Measurements from ENCODE around the gene ARRDC4.

Gene ARRDC4

DNA sequence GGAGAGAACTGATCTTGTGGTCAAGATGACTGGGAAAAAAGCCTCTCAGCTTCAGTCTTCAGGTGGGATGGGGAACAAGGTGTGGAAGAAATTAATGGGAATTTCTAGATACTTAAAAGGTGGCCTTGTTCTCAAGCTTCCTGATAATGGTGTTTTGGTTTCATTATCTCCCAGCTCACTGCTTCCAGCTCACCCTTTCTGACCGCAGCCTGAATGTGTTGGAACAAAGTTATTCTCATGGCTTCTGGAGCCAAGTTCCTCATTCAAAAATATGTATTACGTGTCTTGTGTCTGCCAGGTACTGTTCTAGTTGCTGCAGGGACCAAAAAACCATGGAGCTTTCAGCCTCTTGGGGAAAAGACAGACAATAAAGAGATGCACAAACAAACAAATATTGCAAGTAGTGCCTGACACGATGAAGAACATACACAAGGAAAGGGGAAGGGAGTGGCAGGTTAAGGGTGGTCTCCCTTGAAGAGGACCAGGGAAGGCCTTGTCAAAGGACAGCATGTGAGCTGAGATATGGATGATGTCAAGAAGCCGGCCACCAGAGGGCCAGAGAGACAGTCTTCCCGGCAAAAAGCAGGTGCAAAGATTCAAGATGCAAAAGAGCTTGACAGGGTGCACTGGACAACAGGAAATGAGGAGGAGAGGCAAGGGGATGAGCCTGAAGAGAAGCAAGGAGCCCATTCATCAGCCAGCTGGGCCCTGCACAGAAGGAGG lies 35.5 kb downstream of the ARRDC4 start:
- DNase-seq (ENCODE audit: low read depth, low spot score) = peak; percentile 49

DNA sequence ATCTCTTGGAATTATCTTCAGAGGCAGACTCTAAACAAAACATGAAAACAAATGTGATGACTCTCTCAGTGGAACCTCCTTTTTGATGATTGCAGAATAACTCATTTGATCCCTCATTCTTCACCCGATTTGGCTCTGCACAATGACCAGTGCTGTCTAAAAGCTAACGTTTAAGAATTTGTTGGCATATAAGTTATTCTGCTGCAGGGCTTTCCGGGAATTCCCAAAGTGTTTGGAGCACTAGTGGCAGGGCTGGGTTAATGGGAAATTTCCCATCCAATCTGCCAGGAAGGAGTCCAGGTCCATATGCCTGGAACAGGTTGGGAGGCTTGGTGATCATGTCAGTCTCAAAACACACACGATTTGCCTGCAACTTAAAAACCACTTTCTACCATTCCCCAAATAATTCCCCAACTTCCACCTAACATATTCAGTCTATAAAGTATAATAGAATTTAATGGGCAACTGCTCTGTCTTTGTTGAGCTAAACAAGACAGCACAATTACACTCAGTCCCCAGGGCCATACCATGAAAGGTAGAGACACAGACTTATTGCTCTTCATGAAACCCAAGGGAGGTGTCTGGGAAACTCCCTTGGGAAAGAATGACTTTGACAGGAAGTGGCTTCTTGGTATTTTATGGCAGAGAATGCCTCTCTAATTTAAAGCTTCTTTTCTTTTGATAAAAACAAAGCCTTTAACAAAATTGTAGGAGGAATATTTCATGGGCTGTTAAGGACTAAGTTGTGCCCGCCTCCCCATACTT lies 38.0 kb downstream of the ARRDC4 start:
- peak; percentile 58 for DNase-seq (ENCODE audit: low read depth, low spot score)

DNA sequence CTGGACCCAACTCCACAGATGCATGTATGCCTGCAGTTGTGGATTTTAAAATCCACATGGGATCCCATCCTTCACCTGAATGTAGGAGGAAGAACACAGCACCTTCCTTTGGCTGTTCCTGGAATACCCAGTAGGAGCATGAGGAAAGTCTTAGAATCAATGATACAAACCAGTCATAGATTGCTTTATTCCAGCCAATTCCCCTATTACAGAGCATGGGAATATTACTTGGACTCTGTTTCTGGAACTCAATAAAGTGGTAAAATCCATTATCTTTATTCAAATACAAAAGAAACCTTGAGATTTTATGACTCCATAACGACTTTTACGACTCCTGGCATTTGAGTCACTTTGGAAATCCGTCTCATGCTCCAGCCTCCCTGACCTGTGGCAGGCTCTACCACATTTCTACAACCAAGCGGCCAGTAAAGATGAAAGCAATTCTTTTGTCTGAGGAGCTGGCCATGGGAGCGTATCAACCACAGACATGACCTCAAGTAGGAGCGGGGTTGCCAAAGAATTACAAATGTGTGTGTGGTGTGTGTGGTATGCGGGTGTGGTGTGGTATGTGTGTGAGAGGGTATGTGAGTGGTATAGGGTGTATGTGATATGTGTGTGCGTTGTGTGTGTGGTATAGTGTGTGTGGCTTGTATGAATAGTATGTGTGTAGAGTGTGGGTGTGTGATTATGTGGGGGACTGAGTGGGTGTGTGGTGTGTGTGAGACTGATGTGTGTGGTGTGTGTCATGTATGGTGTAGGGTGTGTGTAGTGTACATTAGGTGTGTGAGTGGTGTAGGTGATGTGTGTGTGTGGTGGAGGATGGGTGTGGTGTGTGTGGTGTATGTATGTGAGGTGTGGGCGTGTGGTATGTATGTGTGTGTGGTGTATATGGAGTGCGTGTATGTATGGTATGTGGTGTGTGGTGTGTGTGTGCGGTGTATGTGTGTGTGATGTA lies 40.0 kb downstream of the ARRDC4 start:
- DNase-seq (ENCODE audit: low read depth, low spot score) = peak; percentile 93

DNA sequence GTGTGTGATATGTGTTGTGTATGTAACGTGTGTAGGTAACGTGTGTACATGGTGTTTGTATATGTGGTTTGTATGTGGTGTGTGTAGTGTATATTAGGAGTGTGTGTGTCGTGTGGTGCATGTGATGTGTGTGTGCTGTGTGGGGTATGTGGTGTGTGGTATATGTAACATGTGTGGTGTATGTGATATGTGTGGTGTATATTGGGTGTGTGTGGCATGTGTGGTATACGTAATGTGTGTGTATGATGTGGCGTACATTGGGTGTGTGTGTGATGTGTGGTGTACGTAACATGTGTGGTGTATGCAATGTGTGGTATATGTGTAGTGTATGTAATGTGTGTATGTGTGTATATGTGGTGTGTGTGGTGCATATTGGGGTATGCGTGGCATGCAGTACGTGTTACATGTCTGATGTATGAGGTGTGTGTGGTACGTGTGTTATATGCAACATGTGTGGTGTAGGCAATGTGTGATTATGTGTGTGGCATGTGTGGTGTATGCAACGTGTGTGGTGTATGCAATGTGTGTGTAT lies 41.2 kb downstream of the ARRDC4 start:
- no peak for DNase-seq (ENCODE audit: low read depth, low spot score)

DNA sequence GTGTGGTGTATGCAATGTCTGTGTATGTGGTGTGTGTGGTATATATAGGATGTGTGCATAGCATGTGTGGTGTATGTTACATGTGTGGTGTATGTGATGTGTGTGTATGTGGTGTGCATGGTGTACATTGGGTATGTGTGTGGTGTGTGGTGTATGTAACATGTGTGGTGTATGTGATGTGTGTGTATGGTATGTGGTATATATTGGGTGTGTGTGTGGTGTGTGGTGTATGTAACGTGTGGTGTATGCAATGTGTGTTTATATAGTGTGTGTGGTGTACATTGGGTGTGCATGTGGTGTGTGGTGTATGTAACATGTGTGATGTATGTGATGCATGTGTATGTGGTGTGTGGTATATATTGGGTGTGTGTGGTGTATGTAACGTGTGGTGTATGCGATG lies 41.9 kb downstream of the ARRDC4 start:
- DNase-seq (ENCODE audit: low read depth, low spot score) = no peak

DNA sequence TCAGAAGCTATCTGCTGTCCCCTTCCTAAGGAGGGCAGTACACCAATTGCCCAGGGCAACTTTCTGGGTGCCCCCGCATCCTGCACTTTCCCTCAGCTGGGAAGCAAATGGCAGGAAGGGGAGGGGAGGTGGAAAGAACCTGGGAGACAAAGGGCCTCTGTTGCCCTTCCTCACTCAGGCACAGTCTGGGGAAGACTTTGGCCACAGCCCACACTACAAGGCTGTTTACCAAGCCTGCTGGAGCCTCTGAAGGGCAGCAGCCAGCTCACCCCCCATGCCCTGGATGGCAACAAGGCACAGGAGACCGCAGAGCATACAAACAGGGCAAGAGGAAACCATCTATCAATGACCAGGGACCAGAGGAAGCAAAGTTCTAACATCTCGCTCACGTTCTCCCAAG lies 42.4 kb downstream of the ARRDC4 start:
- DNase-seq (ENCODE audit: low read depth, low spot score) = no peak

DNA sequence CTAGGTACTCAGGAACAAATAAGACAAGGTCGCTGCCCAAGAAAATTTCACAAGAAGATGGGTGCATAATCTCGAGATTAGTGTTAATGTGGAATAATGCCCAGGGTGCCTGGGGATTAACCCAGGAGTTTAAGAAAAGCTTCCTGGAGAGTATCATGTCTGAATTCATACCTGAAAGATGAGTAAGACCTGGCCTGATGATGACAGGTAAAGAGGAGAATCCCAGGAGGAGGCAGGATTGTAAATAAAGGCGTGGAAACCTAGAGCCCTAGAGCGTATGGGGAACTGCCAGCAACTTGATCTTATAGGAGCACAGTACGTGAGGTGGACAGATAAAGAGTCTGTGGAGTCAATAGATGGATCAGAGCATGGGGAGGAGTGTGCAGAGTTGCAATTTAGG lies 43.0 kb downstream of the ARRDC4 start:
- no peak for DNase-seq (ENCODE audit: low read depth, low spot score)

DNA sequence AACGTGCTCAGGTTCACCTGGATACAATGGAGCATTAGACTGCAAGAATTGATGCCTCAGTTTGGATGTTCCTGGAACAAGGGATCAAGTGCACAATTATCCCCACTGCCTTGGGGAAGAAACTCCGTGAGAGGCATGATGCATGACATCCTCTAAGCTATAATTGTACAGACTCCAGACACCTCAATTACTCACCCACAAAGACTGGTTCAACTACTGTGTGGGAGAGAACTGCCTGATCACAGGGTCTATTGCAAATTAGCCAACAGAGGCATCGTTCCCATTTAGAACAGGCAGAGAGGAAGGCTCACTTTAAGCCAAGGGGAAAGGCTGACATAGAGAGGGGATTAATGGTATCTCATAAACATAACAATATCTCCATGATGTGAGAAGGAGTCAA lies 43.5 kb downstream of the ARRDC4 start:
- peak; percentile 49 for DNase-seq (ENCODE audit: low read depth, low spot score)

DNA sequence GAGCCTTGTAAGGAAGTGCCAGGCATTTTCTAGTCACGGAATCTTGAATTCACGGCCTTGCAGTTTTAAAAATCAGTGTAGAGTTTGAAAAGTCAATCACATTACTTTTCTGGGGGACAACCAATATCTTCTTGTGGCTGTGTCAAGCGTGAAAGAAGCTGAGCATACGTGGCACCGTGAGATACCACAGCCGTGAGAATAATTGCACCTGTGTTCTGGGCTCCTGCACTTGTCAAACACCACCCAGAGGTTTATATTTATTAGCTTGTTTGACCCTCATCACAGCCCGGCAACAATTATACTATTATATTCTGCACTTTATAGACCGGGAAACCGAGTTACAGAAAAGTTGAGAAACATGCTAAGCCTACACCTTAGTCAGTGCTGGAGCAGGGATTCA lies 45.2 kb downstream of the ARRDC4 start:
- DNase-seq (ENCODE audit: low read depth, low spot score) = no peak

DNA sequence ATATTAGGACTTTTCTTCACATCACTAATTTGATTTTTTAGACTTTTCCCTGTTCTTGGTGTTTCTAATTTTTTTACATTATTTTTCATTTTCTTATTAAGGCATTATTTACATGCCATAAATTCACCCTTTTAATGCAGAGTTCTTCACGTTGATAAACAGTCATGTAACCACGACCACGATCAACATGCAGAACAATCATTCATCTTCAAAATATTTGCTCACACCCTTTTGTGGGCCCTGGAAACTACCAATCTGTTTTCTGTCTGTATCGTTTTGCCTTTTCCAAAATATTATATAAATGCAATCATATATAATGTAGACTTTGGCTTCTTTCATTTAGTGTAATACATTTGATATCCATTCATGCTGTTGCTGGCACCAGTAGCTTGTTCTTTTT lies 48.7 kb downstream of the ARRDC4 start:
- no peak for DNase-seq (ENCODE audit: low read depth, low spot score)

DNA sequence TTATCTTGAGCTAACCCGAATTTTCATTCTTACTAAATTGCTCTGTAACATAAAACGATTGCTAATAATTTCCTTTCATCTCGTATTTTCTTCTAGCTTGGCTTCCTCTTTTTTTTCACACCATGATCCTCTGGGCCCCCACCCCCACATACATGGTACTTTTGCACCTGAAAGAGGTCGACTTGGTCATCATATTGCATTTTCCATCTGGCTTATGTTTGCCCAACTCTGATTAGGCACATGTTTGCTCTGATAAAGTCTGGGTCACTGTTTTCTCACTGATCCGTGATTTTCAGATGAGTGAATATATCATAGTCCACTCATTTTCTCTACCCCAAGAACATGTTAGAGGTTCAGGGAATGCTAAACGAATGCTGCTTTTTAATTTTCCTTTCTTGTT lies 49.5 kb downstream of the ARRDC4 start:
- no peak for DNase-seq (ENCODE audit: low read depth, low spot score)

DNA sequence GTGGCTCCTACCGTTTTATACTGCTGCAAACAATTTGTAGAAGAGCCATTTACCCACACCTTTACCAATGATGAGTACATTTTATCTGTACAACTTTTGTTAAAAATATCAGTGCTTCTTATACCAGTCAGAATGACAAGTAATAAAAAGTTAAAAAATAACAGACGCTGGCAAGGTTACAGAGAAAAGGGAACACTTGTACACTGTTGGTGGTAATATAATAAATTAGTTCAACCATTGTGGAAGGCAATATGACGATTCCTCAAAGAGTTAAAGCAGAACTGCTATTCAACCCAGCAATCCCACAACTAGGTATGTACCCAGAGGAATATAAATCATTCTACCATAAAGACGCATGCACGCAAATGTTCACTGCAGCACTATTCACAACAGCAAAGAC lies 51.9 kb downstream of the ARRDC4 start:
- no peak for DNase-seq (ENCODE audit: low read depth, low spot score)

DNA sequence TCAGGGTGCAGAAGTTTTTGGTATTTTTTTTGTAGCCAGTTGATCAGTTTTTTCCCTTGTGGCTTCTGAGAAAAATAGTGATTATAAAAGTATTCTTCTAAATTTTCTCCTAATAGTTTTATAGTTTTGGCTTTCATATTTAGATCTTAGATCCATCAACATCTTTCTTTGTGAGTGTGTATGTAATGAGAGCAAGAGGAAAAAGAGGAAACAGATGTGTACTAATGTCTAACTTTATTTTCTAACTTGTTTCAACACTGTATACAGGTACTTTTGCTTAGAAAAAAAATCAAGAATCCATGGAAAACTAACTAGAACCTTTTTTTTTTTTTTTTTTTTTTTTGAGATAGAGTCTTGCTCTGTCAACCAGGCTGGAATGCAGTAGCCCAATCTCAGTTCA lies 53.1 kb downstream of the ARRDC4 start:
- no peak for DNase-seq (ENCODE audit: low read depth, low spot score)

DNA sequence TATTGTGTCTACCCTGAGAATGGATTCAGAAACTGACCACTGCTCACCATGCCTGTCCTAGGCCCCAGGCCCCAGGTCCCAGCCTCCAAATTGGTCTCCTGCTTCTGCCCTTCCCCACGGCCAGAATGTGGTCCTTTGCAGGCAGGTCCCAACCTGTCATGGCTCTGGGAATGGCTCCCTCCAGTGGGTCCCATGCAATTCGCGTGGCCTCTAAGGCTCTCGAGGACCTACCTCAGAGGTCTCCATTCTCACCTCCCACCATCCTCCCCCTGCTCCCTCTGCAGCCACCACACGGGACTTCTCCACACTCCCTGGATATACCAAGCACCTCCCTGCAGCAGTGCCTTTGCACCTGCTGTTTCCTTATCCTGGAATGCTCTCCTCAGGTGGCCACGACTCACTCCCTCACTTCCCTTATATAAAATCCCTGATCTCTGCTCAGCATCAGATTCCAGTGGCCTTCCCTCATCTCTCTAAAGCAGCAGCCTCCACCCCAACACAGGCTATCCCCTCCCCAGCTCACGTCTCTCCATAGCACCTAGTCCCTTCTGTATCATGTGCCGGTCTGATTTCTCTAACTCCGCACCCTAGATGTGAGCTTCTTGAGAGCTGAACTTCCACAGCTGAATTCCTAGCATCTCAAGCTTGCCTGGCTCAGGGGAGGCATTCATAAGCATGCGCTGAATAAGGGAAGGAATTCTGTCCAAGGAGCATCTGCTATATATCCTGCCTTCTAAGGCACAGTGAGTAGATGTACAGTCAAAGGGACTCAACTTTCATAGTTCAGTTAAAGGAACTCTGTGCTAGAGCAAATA lies 56.9 kb downstream of the ARRDC4 start:
- no peak for DNase-seq (ENCODE audit: low read depth, low spot score)

DNA sequence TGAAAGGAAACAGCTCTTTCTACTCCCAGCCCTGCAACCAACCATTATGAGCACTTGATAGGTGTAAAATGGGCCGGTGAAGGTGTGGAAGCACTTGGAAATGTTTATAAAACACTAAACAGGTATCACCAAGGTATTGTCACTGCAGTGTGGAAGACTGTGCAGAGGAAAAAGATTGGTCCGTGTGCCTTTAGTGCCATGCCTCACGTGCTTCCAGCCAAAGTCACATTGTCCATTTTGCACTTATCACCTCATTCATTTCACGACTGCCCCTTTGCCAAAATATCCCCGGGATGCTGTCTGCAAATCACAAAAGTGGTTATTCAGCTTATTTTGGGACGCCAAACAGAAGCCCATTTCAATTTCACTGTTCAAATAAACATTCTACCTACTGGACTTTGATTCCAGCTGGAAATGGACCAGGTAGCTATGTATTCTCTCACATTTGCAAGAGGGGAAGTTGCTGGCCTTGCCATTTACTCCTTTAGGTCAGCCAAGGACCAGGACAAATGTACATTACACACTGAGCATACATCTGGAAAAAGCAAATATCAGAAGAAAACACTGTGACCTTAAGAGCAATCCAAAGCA lies 58.4 kb downstream of the ARRDC4 start:
- DNase-seq (ENCODE audit: low read depth, low spot score) = no peak

Measured in astrocyte of the hippocampus (primary cell).